Body of pancreas (tissue), 4 donors: ENCODE results near the gene DENND5B.

ENCODE experiments used
- POLR2A ChIP-seq, 3 donors: fragments of 450-650 bp; IDR thresholded peaks; one replicate each; pipeline ENCODE4 v1.6.1; 2016; ENCODE audit warnings: antibody characterized with exemption in 3 of 3, mild to moderate bottlenecking in 2 of 3
- TF ChIP-seq, protein P1 (sequence below), 7 experiments: fragments of 450-650 bp in 4 of 7; fragments of 200-600 bp in 3 of 7; sonication (generic) in 3 of 7; IDR thresholded peaks; one replicate each; pipeline ENCODE4 v1.5.1; 2016 to 2019; ENCODE audit warnings: antibody characterized with exemption in 7 of 7

DNA sequence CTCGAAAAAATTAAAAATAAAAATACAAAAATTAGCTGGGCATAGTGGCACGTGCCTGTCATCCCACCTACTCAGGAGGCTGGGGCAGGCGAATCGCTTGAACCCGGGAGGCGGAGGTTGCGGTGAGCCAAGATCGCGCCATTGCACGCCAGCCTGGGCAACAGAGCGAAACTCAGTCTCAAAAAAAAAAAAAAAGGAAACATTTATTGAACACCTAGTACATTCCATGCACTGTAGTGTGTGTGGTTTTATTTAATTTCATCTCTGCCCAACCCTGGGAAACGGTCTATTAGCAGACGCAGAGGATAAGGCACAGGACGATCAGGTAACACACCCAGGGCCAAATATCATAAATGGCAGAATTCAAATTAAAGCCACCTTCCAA lies 229.2 kb downstream of the DENND5B start:
- TF ChIP-seq, protein P1, sequence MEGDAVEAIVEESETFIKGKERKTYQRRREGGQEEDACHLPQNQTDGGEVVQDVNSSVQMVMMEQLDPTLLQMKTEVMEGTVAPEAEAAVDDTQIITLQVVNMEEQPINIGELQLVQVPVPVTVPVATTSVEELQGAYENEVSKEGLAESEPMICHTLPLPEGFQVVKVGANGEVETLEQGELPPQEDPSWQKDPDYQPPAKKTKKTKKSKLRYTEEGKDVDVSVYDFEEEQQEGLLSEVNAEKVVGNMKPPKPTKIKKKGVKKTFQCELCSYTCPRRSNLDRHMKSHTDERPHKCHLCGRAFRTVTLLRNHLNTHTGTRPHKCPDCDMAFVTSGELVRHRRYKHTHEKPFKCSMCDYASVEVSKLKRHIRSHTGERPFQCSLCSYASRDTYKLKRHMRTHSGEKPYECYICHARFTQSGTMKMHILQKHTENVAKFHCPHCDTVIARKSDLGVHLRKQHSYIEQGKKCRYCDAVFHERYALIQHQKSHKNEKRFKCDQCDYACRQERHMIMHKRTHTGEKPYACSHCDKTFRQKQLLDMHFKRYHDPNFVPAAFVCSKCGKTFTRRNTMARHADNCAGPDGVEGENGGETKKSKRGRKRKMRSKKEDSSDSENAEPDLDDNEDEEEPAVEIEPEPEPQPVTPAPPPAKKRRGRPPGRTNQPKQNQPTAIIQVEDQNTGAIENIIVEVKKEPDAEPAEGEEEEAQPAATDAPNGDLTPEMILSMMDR (IDR thresholded peaks at IDR 0.05) = no peak
- no peak for TF ChIP-seq POLR2A (IDR thresholded peaks at IDR 0.05)
